NCI-H2029 (cell line): ENCODE measurements around the gene ZNF586.
"Not testable (repeated sequence)": the region's sequence is repeated elsewhere in the genome, so short reads cannot be mapped to it uniquely, and the experiment has no call there.

Experiments
- DNase-seq: peaks from one replicate; lab custom pipeline; 2025; lab: John Stamatoyannopoulos, UW

The ZNF586 gene

GRCh38 chr19:57769345-57770131 is at the start of gene ZNF586:
Gene ZNF586 (plus strand): TSS chr19:57769676. CDS start chr19:57769843, 167 bp downstream.
- DNase-seq, result peak; percentile 91

DNA sequence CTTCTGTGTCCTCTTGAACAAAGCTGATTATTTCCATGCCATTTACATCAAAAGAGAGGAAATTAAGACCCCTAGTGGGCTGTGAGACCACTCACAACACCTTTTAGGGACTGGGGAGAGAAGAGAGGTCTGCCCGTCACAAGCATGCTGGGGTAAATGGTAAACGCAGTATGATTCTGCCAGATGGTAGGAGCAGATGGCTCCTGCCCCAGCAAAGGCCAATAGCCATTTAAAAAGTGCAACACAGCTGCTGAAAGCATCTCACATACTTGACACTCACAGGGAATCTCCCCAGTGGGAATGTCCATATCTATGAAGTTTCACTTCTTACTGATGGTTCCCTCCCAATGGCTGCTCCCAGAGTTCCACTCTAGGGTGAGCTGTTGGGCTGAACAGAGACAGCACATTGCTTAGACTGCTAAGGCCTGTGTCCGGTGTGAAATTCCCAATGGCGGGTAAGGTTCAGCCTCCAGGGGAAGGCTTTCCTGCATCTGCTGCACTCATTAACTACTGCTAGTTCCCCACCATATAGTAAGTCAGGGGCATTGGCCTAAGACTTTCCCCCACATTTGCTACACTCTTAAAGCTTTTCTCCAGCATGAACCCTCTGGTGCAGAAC is 49.5 kb upstream of the ZNF586 start:
- DNase-seq, result no peak

DNA sequence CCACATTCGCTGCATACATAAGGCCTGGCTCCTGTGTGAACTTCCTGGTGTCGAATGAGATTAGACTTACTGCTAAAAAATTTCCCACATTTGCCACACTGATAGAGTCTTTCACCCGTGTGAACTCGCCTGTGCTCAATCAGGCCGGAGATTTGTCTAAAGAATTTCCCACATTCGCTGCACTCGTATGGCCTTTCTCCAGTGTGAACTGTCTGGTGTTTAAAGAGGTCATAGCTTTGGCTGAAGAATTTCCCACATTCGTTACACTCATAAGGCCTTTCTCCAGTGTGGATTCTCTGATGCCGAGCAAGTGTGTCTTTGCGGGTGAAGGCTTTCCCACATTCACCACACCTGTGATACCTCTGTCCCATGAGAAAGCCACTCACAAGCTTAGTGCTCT is 48.6 kb upstream of the ZNF586 start:
- DNase-seq, result no peak

DNA sequence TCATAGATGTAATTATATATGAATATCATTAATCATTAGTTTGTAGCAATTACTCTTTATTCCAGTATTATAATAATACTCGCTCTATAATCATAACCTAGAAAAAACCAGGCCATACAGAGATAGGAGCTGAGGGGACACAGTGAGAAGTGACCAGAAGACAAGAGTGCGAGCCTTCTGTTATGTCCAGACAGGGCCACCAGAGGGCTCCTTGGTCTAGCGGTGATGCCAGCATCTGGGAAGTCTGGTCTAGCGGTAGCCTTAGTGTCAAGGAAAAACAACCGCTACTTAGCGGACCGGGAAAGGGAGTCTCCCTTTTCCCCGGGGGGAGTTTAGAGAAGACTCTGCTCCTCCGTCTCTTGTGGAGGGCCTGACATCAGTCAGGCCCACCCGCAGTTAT is 31.2 kb upstream of the ZNF586 start:
- DNase-seq, result peak; percentile 13

DNA sequence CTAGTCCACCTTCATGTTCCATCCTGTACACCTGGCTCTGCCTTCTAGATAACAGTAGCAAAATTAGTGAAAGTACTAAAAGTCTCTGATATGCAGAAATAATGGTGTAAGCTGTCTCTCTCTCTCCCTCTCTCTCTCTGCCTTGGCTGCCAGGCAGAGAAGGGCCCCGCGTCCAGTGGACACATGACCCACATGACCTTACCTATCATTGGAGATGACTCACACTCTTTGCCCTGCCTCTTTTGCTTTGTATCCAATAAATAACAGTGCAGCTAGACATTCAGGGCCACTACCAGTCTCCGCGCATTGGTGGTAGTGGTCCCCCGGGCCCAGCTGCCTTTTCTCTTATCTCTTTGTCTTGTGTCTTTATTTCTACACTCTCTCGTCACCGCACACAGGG is 30.7 kb upstream of the ZNF586 start:
- not testable (repeated sequence) for DNase-seq

DNA sequence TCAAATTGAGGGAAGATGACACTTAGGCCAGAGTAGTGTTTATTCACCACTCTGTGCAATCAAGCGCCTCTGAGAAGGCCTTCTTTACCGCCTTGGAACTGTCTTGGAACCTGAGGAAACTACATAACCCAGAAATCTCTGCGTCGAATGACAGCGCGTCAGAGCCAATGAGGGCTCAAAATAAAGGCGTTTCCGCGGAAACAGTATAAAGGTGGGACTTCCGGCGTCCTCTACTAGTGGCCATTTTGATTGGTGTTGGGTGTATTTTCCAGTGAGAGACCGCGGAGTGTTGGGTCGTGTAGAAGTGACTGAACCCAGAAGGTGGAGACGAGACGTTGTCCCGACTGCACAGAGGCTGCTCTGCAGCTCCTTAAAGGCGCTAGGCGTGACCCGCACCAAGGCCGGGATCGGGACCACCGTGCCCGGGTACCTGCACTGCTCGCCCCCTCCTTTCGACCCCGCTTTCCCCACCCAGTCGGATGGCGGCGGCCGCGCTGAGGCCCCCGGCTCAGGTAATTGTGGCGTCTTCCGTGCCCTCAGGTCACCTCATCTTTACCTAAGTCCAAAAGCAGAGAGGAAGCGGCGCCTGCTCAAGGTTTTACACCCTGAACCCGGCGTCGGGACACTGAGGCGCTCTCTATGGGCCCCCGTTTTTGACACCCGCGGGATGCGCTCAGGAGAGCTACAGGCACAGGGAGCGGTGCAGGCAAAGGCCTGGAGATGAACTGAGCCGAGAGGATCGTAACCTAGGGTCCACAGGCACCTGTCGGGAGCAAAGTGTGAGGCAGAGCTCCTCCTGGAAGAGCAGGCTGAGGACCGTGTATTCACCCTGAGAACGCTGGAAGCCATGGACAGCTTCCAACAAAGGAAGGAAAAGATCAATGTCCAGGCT is 22.6 kb upstream of the ZNF586 start, which contains the start of gene ZNF776:
ZNF776 (plus strand) TSS at position 236 of the 892 bp plus-strand sequence; CDS start at position 480, 244 bp downstream.
- DNase-seq, result peak; percentile 88

DNA sequence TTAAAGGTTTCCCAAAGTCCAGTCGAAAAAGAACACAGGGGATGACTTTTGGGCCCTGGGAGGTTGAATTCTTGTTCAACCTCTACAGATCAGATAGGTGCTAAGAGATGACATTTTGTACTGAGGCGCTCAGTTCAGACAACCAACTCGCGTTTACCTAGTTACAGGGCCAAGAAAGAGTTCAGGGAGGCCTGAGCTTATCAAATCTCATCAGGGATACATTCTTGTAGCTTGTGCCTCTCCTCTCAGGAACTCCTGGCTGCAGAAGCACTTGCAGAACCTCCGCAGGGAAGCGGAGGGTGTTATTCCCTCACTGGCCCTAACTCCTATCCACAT is 22.0 kb upstream of the ZNF586 start:
- DNase-seq, result no peak

DNA sequence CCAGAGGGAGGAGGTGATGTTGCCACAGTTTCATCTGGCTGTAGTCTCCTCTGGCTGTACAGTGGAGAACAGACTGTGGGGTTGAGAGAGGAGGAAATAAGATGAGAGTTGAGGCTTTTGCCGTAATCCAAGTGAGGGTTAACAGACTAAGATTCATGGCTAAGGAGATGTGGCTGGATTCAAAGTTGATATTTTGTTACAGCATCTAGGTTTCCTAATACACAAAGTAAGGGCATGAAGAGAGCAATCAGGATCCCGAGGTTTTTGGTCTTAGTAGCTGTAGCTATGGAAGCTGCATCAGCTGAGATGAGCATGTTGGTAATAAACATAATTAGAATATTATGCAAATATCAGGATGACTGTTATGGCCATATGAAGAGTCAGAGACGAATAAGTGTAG is 21.4 kb upstream of the ZNF586 start:
- DNase-seq, result no peak

DNA sequence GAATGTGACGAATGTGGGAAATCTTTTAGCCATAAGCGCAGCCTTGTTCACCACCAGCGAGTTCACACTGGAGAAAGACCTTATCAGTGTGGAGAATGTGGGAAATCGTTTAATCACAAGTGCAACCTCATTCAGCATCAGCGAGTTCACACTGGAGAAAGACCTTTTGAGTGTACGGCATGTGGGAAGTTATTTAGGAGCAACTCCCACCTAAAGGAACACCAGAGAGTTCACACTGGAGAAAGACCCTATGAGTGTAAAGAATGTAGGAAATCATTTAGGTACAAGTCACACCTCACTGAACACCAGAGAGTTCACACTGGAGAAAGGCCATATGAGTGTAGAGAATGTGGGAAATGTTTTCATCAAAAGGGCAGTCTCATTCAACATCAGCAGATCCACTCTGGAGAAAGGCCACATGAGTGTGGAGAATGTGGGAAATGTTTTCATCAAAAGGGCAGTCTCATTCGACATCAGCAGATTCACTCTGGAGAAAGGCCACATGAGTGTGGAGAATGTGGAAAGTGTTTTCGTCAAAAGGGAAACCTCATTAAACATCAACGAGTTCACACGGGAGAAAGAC is 15.3 kb upstream of the ZNF586 start:
- DNase-seq, result no peak

- DNase-seq, result no peak
These were observed 14.4 kb upstream of the ZNF586 start for GRCh38 chr19:57755031-57755430.

DNA sequence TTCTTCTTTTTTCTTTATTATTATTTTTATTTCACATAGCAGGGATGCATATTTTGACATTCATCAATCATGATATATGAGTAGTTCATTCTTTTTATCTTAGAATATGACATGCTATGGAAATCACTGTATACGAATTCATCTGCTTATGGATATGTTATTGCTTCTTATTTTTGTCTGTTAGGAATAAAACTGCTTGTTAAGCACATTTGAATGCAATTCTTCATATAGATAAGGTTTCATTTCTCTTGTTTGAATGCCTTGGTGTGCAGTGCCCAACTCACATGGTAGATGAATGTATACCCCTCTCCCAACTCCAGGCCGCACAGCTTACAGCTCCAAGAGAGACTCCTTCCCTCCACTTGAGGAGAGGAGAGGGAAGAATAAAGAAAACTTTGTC is 11.5 kb upstream of the ZNF586 start:
- no peak for DNase-seq

DNA sequence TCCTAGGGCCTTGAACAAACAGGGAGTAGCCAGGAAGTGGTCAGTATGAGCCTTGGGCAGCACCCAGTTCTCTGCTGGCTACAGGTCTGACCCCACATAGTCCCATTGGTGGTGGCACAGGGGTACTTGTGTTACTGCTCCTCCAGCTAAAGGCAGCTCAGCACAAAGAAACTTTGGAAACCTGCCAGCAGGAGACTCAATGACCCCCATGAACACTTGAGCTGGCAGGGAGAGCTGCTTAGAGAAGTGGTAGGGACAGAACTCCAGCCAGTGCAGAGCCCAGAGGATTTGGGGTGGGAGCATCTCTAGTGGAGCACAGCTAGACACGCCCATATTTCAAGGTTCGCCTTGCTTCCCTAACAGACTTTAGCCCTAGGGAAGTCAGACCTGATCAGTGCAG is 10.4 kb upstream of the ZNF586 start:
- no peak for DNase-seq

DNA sequence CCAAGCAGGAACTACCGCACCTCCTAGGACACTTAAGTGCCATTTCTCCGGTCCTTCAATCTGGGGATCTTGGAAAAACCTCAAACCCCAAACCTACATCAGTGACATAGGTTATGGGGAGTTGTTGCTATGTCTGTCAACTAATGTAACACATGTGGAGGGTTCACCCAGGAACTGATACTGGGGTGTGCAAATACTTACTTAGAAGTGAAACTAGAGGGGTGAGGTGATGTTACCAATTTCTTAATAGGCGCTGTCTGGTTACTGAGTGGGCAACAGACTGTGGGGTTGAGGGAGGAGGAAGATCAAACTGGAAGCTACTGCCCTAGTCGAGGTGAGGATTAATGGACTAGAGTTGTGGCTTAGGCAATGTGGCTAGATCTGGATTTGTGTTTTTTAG is 1.9 kb downstream of the ZNF586 start:
- DNase-seq, result no peak

GRCh38 chr19:57773488-57773887 is 4.0 kb downstream of the ZNF586 start:
- no peak for DNase-seq

DNA sequence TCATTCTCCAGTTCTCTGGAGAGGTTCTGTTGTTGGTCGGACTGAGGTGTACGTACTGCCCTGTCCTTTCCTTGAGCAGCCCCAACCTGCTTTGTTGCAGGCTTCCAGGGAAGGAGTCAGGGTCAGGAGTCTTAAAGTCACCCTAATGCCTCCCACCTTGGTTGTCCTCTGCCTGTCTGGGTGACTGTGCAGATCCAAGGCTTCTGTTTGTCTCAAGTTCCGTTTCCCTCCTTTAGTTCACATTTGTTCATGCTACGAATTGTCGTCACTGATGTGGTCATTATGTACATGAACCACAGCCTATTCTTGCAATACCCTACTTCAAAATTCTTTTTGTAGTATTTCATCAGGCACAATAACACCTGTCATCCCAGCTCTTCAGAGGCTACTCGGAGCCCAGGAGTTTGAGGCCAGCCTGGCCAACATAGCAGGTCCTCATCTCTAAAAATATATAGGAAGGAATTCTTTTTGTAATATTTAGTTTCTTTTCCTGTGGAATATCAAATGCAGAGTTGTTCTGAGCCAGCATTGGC is 7.4 kb downstream of the ZNF586 start:
- no peak for DNase-seq

DNA sequence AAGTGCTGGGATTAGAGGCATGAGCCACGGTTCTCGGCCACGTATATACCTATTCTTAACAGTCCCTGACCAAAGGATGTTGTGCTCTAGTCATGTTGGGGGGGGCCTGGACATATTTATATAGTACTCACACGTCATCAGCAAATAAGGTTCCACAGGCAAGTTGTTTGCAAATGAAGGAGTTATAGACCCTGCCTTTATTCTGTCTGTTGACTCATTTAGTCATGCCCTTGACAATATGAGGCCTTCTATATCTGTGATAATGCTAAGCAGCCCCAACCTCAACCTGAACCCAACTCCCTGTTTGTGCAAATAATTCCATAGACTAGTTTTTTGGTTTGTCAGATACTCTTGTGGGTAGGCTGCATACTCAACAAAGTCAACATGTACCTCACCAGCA is 8.9 kb downstream of the ZNF586 start:
- no peak for DNase-seq

DNA sequence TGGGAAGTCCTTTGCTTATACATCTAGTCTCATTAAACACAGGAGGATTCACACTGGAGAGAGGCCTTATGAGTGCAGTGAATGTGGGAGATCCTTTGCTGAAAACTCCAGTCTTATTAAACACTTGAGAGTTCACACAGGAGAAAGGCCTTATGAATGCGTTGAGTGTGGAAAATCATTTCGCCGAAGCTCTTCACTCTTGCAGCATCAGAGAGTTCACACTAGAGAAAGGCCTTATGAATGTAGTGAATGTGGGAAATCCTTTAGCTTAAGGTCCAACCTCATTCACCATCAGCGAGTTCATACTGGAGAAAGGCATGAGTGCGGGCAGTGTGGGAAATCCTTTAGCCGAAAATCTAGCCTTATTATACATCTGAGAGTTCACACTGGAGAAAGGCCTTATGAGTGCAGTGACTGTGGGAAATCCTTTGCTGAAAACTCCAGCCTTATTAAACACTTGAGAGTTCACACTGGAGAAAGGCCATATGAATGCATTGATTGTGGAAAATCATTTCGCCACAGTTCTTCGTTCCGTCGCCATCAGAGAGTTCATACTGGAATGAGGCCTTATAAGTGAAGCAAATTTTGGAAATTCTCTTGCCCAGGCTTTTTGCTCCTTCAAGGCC is 9.9 kb downstream of the ZNF586 start:
- DNase-seq, result no peak

- no peak for DNase-seq
These were observed 16.8 kb downstream of the ZNF586 start for GRCh38 chr19:57786286-57786685.

DNA sequence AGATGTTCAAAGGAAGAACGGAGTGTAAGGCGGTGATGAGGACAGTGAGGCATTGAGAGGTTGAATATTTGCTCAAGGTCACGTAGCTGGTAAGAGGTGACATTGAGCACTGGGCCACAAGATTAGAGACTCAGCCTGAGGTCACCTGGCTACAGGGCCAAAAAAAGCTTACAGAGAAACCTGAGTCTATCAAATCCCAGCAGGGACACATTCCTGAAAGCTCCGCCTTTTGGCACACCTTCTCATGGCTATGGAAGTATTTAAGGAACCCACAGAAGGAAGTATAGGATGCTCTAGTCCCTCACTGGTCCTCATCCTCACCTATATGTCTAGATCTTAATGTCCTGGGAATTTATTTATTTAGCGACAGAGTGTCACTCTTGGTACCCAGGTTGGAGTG is 17.4 kb downstream of the ZNF586 start:
- no peak for DNase-seq

- DNase-seq, result no peak
These were observed 18.7 kb downstream of the ZNF586 start for GRCh38 chr19:57788114-57788692.

DNA sequence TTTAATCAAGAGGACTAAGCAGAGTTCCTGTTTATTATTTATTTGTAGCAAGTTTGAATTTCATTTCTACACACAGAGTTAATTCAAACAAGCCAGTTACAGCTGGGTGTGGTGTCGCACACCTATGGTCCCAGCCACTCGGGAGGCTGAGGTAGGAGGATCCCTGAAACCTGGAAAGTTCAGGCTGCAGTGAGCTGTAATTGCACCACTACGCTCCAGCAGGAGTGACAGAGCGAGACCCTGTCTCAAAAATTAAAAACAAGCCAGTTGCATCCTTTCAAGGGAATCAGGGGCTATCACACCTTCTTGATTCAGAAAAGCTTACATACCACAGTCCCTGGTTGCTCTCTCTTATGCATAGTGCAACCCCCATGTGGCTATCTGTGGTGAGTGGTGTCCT is 19.8 kb downstream of the ZNF586 start:
- DNase-seq, result no peak
